Left ventricle myocardium inferior (tissue), 1 donor: ENCODE results near the gene SAPCD2. TPM values are rescaled to one million over a fixed set of nuclear protein-coding genes. Genes with fewer than 3 reads are reported as not detected.

Source experiments
- DNase-seq: peaks from one replicate; pipeline ENCODE4 v3.0.0-alpha.2; 2020
- H3K27ac ChIP-seq: fragments of 200-600 bp; replicated peaks from 2 replicates; pipeline ENCODE4 v1.8.0; 2021
- H3K27me3 ChIP-seq: fragments of 200-600 bp; 2 replicates; pipeline ENCODE4 v1.8.0; 2021; ENCODE audit warnings: low read depth
- H3K36me3 ChIP-seq: fragments of 200-600 bp; 2 replicates; pipeline ENCODE4 v1.8.0; 2021
- H3K4me1 ChIP-seq: fragments of 200-600 bp; 2 replicates; pipeline ENCODE4 v1.8.0; 2021
- H3K4me3 ChIP-seq: fragments of 200-600 bp; 2 replicates; pipeline ENCODE4 v1.8.0; 2021; ENCODE audit warnings: mild to moderate bottlenecking, moderate library complexity
- H3K9me3 ChIP-seq: fragments of 200-600 bp; replicated peaks from 2 replicates; pipeline ENCODE4 v1.8.0; 2021
- intact Hi-C: fragments of 100-400 bp; cut with micrococcal nuclease; formaldehyde crosslinking; loops from one replicate; pipeline ENCODE4 v1.11.0; 2022
- total RNA-seq: library from RNA; stranded (reverse); fragmentation: NEBNext Ultra II Directional; extraction: Animal tissue kit (Norgen Biotek cat#: 25700); gene quantifications from one replicate; pipeline ENCODE4 v1.2.1, GENCODE V29; 2021
- TF ChIP-seq, protein P1 (sequence below): fragments of 200-600 bp; IDR thresholded peaks from 2 replicates; pipeline ENCODE4 v1.8.0; 2021; ENCODE audit warnings: antibody characterized with exemption, mild to moderate bottlenecking, borderline replicate concordance
- donor health status: DM: no; HTN: yes; CAD: no; lungs with severe emphysema.

SAPCD2 gene
- total RNA-seq, 1 donor from 2014 or later: 0.25 TPM

DNA sequence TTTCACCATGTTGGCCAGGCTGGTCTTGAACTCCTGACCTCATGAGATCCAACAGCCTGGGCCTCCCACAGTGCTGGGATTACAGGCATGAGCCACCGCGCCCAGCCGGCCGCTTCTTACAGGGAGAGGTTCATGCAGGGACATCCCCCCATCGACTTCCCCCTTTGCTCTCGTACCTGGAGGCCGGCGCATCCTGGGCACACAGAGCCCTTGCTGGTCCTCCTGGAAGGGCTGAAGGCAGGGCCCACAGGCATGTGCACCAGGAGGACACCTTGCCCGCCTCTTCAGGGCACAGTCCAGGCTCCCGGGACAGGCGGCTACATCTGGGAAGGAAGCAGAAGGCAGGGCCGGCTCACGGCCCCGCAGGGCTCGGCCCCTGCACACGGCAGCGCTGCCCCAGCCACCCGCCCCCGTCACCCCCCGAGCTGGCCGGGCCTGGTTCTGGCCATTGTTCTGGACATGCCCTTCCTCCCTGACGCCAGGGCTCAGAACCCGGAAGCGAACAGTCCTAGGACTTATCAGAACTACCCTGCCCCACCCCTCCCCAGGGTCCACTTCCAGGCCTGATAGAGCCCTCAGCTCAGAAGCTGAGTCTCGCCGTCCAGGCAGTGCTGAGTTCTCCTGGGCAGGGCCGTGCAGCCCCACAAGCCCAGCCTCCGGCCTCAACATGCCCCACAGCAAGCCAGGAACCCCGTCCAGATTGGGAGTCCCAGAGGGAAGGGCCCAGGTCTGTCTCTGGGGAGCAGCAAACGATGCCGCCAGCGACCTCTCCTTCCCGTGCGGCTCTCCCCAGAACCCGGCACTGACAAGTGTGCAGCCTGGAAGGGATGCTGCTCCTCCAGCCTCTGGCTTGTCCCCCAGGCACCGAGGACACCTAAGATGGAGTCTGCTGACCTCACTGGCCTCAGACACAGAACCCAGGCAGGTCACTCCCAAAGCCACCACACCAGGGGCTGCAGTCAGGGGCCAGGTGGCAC is 27.3 kb downstream of the SAPCD2 start:
- intact Hi-C loops: no loop called here
- Histone ChIP-seq H3K27ac (peak overlapping the region; percentile 93), H3K4me3 (peak overlapping the region; percentile 80), H3K36me3 (peaks cover 36% of the 10 kb centered on the region), H3K4me1 (peaks cover 59% of the 10 kb centered on the region), H3K9me3 (no peaks in the 10 kb centered on the region), H3K27me3 (peaks cover 14% of the 10 kb centered on the region)
- DNase-seq: peak; percentile 67
- TF ChIP-seq, protein P1, sequence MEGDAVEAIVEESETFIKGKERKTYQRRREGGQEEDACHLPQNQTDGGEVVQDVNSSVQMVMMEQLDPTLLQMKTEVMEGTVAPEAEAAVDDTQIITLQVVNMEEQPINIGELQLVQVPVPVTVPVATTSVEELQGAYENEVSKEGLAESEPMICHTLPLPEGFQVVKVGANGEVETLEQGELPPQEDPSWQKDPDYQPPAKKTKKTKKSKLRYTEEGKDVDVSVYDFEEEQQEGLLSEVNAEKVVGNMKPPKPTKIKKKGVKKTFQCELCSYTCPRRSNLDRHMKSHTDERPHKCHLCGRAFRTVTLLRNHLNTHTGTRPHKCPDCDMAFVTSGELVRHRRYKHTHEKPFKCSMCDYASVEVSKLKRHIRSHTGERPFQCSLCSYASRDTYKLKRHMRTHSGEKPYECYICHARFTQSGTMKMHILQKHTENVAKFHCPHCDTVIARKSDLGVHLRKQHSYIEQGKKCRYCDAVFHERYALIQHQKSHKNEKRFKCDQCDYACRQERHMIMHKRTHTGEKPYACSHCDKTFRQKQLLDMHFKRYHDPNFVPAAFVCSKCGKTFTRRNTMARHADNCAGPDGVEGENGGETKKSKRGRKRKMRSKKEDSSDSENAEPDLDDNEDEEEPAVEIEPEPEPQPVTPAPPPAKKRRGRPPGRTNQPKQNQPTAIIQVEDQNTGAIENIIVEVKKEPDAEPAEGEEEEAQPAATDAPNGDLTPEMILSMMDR: no peak

- intact Hi-C loops: no loop called here
- Histone ChIP-seq H3K4me3 (no peak overlapping the region), H3K27me3 (no peaks in the 10 kb centered on the region), H3K4me1 (peaks cover 53% of the 10 kb centered on the region), H3K36me3 (peaks cover 39% of the 10 kb centered on the region), H3K27ac (peak overlapping the region; percentile 93), H3K9me3 (no peaks in the 10 kb centered on the region)
- no peak for DNase-seq
- TF ChIP-seq, protein P1: no peak
Measured at GRCh38 chr9:137041124-137041523, 29.2 kb downstream of the SAPCD2 start.

DNA sequence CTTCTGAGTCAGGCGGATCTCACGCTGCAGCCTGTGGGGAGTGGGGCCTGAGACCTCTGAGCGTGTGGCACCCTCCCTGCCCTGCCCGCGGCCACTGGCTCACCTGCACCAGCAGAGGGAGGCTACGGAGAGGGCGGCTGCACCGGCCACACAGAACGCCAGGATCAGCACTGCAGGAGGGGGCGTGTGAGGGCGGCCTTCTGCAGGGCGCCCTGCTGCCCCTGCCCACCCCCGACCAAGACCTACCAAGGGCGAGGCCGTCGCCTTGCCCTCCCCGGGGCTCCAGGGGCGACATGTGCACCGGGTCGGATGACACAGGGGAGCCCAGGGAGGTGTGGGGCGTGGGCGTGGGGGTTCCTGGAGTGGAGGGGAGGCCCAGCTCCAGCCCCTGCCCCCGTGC is 29.8 kb downstream of the SAPCD2 start:
- no peaks in the 10 kb centered on the region for H3K27me3 ChIP-seq
- DNase-seq: no peak
- intact Hi-C loops: no loop called here
- peaks cover 39% of the 10 kb centered on the region for H3K36me3 ChIP-seq
- no peaks in the 10 kb centered on the region for H3K9me3 ChIP-seq
- H3K27ac ChIP-seq: peak overlapping the region; percentile 93
- no peak overlapping the region for H3K4me3 ChIP-seq
- TF ChIP-seq, protein P1: no peak
- peaks cover 51% of the 10 kb centered on the region for H3K4me1 ChIP-seq

- peaks cover 39% of the 10 kb centered on the region for H3K36me3 ChIP-seq
- no peak for DNase-seq
- TF ChIP-seq, protein P1: no peak
- H3K27me3 ChIP-seq: no peaks in the 10 kb centered on the region
- peaks cover 52% of the 10 kb centered on the region for H3K4me1 ChIP-seq
- intact Hi-C loops: loop anchor here (5.0 kb wide), 1 partner anchor 252 kb away; no protein-coding TSS in a partner anchor
- H3K27ac ChIP-seq: no peak overlapping the region
- no peaks in the 10 kb centered on the region for H3K9me3 ChIP-seq
- no peak overlapping the region for H3K4me3 ChIP-seq
Measured at GRCh38 chr9:137039611-137040366, 30.6 kb downstream of the SAPCD2 start.

DNA sequence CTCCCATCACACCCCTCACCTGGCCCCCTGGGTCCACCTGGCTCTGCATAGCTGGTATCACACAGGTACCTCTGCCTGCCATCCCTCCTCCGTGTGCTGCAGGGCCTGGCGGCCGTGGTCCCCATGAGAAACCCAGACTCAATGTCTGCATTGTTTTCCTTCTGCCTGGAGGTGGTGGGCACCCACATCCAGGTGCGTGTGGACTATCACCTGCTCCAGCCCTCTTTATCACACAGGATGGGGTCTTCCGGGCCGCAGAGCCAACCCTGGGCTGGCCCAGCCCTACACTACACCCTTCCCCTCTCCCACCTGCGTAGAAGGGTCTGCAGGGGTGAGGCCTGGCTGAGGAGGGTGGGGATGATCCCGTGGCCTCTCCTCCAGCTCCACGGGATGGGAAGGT is 31.4 kb downstream of the SAPCD2 start:
- no peak overlapping the region for H3K27ac ChIP-seq
- DNase-seq: no peak
- intact Hi-C loops: loop anchor here (5.0 kb wide), 1 partner anchor 252 kb away; no protein-coding TSS in a partner anchor
- H3K27me3 ChIP-seq: no peaks in the 10 kb centered on the region
- H3K9me3 ChIP-seq: no peaks in the 10 kb centered on the region
- TF ChIP-seq, protein P1: no peak
- peaks cover 39% of the 10 kb centered on the region for H3K36me3 ChIP-seq
- peaks cover 49% of the 10 kb centered on the region for H3K4me1 ChIP-seq
- H3K4me3 ChIP-seq: no peak overlapping the region
